HFFc6 (cell line): ENCODE measurements around the gene CD46. TPM values are rescaled to one million over a fixed set of nuclear protein-coding genes. Genes with fewer than 3 reads are reported as not detected.
A peak's percentile ranks its signal among the peaks of the same experiment; 100 is the strongest.

Source experiments
- DNase-seq: peaks from one replicate; pipeline ENCODE4 v3.0.0-alpha.2; 2018
- H3K27ac Mint-ChIP-seq: 2 replicates; pipeline ENCODE4 v1.8.0; 2020; ENCODE audit warnings: mild to moderate bottlenecking, mixed read lengths
- H3K27me3 Mint-ChIP-seq: 2 replicates; pipeline ENCODE4 v1.8.0; 2021; ENCODE audit warnings: mild to moderate bottlenecking, moderate library complexity, mixed read lengths; ENCODE audit not compliant: insufficient read depth
- H3K36me3 Mint-ChIP-seq: 2 replicates; pipeline ENCODE4 v1.8.0; 2021; ENCODE audit warnings: low read depth, mixed read lengths
- H3K4me1 Mint-ChIP-seq: 2 replicates; pipeline ENCODE4 v1.8.0; 2020; ENCODE audit warnings: low read depth, mixed read lengths
- H3K4me3 Mint-ChIP-seq: 2 replicates; pipeline ENCODE4 v1.8.0; 2020; ENCODE audit warnings: mild to moderate bottlenecking, moderate library complexity, mixed read lengths
- H3K9me3 Mint-ChIP-seq: 2 replicates; pipeline ENCODE4 v1.8.0; 2020; ENCODE audit warnings: mild to moderate bottlenecking, mixed read lengths
- CTCF ChIP-seq: fragments of 200-600 bp; sonication (generic); IDR thresholded peaks from 2 replicates; pipeline ENCODE4 v1.5.0; 2021; ENCODE audit warnings: antibody characterized with exemption, mild to moderate bottlenecking
- total RNA-seq, 6 experiments: library from RNA; stranded (reverse); fragmentation: NEBNext Ultra II Directional; extraction: Animal tissue kit (Norgen Biotek cat#: 25700); gene quantifications; 2 replicates in 1 of 6; 3 replicates in 5 of 6; pipeline ENCODE4 v1.2.3, GENCODE V29; 2021

The CD46 gene
- total RNA-seq, 6 experiments from 2014 or later = 134 to 152 (median 142) TPM

DNA sequence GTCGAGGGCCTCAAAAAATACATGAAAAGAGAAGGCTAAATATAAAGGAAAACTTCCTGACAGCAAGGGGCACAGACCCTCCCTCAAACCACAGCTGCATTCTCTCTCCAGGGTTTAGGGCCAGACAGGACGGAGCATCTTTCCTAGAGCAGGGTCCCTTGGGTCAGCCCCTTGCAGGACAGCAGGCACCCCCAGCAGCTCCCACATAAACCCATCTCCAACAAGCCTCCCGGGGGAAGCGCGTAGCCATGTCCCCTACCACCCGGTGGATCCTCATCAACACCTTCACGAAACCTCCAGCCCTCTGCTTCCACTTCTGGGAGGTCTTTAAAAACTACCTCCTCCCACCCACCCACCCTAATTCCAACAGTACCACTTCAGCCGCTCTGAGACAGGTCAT is 59.5 kb downstream of the CD46 start:
- Mint-ChIP-seq H3K4me3 (no peak overlapping the region), H3K27ac (peak overlapping the region; percentile 80), H3K36me3 (peaks cover 89% of the 10 kb centered on the region), H3K9me3 (no peaks in the 10 kb centered on the region), H3K4me1 (peaks cover 82% of the 10 kb centered on the region), H3K27me3 (no peaks in the 10 kb centered on the region)
- TF ChIP-seq CTCF = no peak
- no peak for DNase-seq

GRCh38 chr1:207811920-207812720 is 60.3 kb downstream of the CD46 start:
- Mint-ChIP-seq H3K9me3 (no peaks in the 10 kb centered on the region), H3K4me3 (no peak overlapping the region), H3K27me3 (no peaks in the 10 kb centered on the region), H3K4me1 (peaks cover 82% of the 10 kb centered on the region), H3K27ac (peak overlapping the region; percentile 80), H3K36me3 (peaks cover 89% of the 10 kb centered on the region)
- TF ChIP-seq CTCF = peak; percentile 75
- DNase-seq = peak; percentile 55

DNA sequence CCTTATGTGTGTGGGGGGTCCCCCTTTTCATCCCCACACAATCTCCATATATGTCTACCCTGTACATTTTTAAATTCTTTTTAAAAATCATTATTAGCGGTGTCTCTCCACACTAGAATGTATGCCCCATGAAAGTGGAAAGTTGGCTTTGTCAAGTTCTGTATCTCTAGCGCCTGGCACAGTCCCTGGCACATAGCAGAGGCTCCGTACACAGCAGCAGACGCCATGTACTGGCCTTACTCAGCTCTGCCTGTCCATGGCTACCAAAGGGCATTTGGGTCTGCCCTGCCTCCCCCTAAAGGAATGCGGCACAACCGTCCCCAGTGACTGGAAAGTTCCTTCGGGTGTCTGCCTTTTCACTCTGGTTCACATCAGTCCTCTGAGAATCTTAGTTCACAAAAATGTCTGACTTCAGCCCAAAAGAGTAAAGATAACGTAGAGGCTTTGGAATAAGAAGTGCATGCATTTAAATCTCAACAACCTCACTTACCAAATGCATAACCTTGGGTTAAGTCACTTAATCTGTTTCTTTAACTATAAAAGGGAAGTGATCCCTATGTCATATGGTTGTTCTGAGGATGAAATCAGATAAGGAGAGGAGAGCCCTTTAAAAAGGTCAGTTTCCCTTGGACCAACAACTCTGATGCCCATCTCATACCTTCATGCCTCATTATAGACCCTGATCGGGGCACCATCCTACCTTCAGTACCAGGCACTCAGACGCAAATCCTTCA is 61.1 kb downstream of the CD46 start:
- TF ChIP-seq CTCF = no peak
- no peak for DNase-seq
- Mint-ChIP-seq H3K27ac (peak overlapping the region; percentile 48; the same call in 1 of the 2 replicates), H3K27me3 (peaks cover 2% of the 10 kb centered on the region; the same call in 1 of the 2 replicates), H3K4me1 (peaks cover 87% of the 10 kb centered on the region), H3K4me3 (no peak overlapping the region), H3K36me3 (peaks cover 89% of the 10 kb centered on the region), H3K9me3 (no peaks in the 10 kb centered on the region)

DNA sequence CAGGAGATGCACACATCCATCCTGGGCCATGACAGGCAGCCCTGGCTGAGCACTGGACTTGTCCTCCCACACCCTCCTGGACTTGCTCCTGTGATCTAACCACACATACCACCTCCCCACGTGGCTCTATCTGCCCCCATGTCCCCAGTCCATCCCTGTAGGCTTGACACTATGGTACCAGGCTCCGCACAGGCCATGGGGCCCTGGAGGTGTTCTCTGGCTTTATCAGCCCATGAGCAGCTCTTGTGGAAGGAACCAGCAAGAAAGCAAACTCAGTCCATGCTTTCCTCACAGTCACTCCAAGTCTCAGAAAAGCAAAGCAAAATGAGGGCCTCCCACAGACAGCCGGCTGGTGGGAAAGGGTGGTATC is 61.6 kb downstream of the CD46 start:
- H3K4me3 Mint-ChIP-seq = no peak overlapping the region
- peaks cover 3% of the 10 kb centered on the region; the same call in 1 of the 2 replicates for H3K27me3 Mint-ChIP-seq
- no peak for DNase-seq
- H3K27ac Mint-ChIP-seq = peak overlapping the region; percentile 48; the same call in 1 of the 2 replicates
- peaks cover 84% of the 10 kb centered on the region for H3K36me3 Mint-ChIP-seq
- no peaks in the 10 kb centered on the region for H3K9me3 Mint-ChIP-seq
- peaks cover 92% of the 10 kb centered on the region for H3K4me1 Mint-ChIP-seq
- no peak for TF ChIP-seq CTCF

- peaks cover 80% of the 10 kb centered on the region for H3K36me3 Mint-ChIP-seq
- H3K4me3 Mint-ChIP-seq = no peak overlapping the region
- peaks cover 5% of the 10 kb centered on the region; the same call in 1 of the 2 replicates for H3K27me3 Mint-ChIP-seq
- no peak for TF ChIP-seq CTCF
- H3K4me1 Mint-ChIP-seq = peaks cover 94% of the 10 kb centered on the region
- no peak overlapping the region for H3K27ac Mint-ChIP-seq
- H3K9me3 Mint-ChIP-seq = no peaks in the 10 kb centered on the region
- DNase-seq = no peak
Observed at GRCh38 chr1:207813946-207814345, 62.1 kb downstream of the CD46 start.
